IMR-90 (cell line): ENCODE measurements around the gene NHP2. TPM values are rescaled to one million over a fixed set of nuclear protein-coding genes. Genes with fewer than 3 reads are reported as not detected.
A peak's percentile ranks its signal among the peaks of the same experiment; 100 is the strongest.

Source experiments
- ATAC-seq: fragments of 200-7000 bp; cut with Tn5 transposase; 2 replicates; pipeline ENCODE4 v1.9.1; 2020; ENCODE audit warnings: low read depth, mild to moderate bottlenecking, moderate library complexity
- BruUV-seq: library from RNA; stranded (reverse); fragments of 400-500 nt; replicated peaks from 2 replicates; lab custom pipeline; 2021; lab: Mats Ljungman, UMichigan
- CTCF ChIA-PET: fragments of 300-600 bp; formaldehyde crosslinking; extraction: SDS; loops from one replicate; lab custom pipeline; 2021; ENCODE audit warnings: antibody characterized with exemption; lab: Yijun Ruan, JAX
- POLR2A ChIA-PET: fragments of 300-600 bp; sonication (Branson Sonifier 250); formaldehyde crosslinking; loops from one replicate; lab custom pipeline; 2022; ENCODE audit warnings: antibody characterized with exemption; ENCODE audit not compliant: unreplicated experiment; lab: Charles Lee
- DNase-seq: peaks from one replicate; pipeline ENCODE4 v3.0.0; 2013
- H2AFZ ChIP-seq: replicated peaks from 2 replicates; pipeline ENCODE3; 2013; ENCODE audit warnings: low read length, mild to moderate bottlenecking; ENCODE audit not compliant: poor library complexity
- H2AK5ac ChIP-seq: 2 replicates; pipeline ENCODE4 v1.6.1; 2013; ENCODE audit warnings: low read depth, low read length, inconsistent platforms
- H2AK9ac ChIP-seq: replicated peaks from 2 replicates; pipeline ENCODE3; 2013; ENCODE audit warnings: mild to moderate bottlenecking, low read depth, low read length, moderate library complexity; ENCODE audit not compliant: poor library complexity
- H2BK120ac ChIP-seq: 2 replicates; pipeline ENCODE4 v1.6.1; 2013; ENCODE audit warnings: low read depth, low read length, inconsistent platforms
- H2BK15ac ChIP-seq: 3 replicates; pipeline ENCODE4 v1.6.1; 2013; ENCODE audit warnings: low read depth, low read length, inconsistent platforms
- H2BK20ac ChIP-seq: 2 replicates; pipeline ENCODE4 v1.6.1; 2013; ENCODE audit warnings: low read depth, mild to moderate bottlenecking, inconsistent platforms, low read length, moderate library complexity
- H2BK5ac ChIP-seq: 2 replicates; pipeline ENCODE4 v1.6.1; 2013; ENCODE audit warnings: mild to moderate bottlenecking, low read depth, low read length, inconsistent platforms; ENCODE audit not compliant: poor library complexity, severe bottlenecking
- H3K14ac ChIP-seq: replicated peaks from 2 replicates; pipeline ENCODE4 v1.6.1; 2013; ENCODE audit warnings: low read depth, low read length, inconsistent platforms
- H3K18ac ChIP-seq: 2 replicates; pipeline ENCODE4 v1.6.1; 2013; ENCODE audit warnings: low read depth, low read length, control low read depth
- H3K23ac ChIP-seq: 2 replicates; pipeline ENCODE4 v1.6.1; 2013; ENCODE audit warnings: low read depth, low read length, inconsistent platforms
- H3K27ac ChIP-seq: 2 replicates; pipeline ENCODE4 v1.5.1; 2013; ENCODE audit warnings: mild to moderate bottlenecking, control low read depth, low read length; ENCODE audit not compliant: insufficient read depth
- H3K27me3 ChIP-seq: 2 replicates; pipeline ENCODE4 v1.6.1; 2013; ENCODE audit warnings: low read length; ENCODE audit not compliant: control insufficient read depth, insufficient read depth
- H3K36me3 ChIP-seq: 2 replicates; pipeline ENCODE4 v1.6.1; 2013; ENCODE audit warnings: low read length, mixed read lengths; ENCODE audit not compliant: control insufficient read depth, insufficient read depth
- H3K4ac ChIP-seq: 2 replicates; pipeline ENCODE4 v1.6.1; 2013; ENCODE audit warnings: low read depth, low read length, inconsistent platforms
- H3K4me1 ChIP-seq: 2 replicates; pipeline ENCODE4 v1.6.1; 2013; ENCODE audit warnings: low read length, mixed read lengths; ENCODE audit not compliant: control insufficient read depth, insufficient read depth
- H3K4me2 ChIP-seq: 2 replicates; pipeline ENCODE4 v1.6.1; 2013; ENCODE audit warnings: low read depth, mild to moderate bottlenecking, control low read depth, low read length, moderate library complexity
- H3K4me3 ChIP-seq: 2 replicates; pipeline ENCODE4 v1.5.1; 2013; ENCODE audit warnings: low read depth, mild to moderate bottlenecking, control low read depth, low read length, moderate library complexity; ENCODE audit not compliant: insufficient read depth
- H3K56ac ChIP-seq: 2 replicates; pipeline ENCODE4 v1.6.1; 2013; ENCODE audit warnings: low read length, inconsistent platforms; ENCODE audit not compliant: insufficient read depth; ENCODE audit errors: extremely low read depth
- H3K79me1 ChIP-seq, 2 experiments: 2 replicates each; pipeline ENCODE4 v1.6.1; 2013; ENCODE audit warnings: low read length in 2 of 2, inconsistent platforms in 1 of 2, low read depth in 1 of 2
- H3K9ac ChIP-seq: 2 replicates; pipeline ENCODE4 v1.6.1; 2013; ENCODE audit warnings: low read depth, low read length, control low read depth
- H3K9me1 ChIP-seq: 2 replicates; pipeline ENCODE4 v1.6.1; 2013; ENCODE audit warnings: low read length, inconsistent platforms; ENCODE audit not compliant: insufficient read depth
- H3K9me3 ChIP-seq: 2 replicates; pipeline ENCODE4 v1.6.1; 2013; ENCODE audit warnings: low read length; ENCODE audit not compliant: control insufficient read depth, insufficient read depth
- H4K20me1 ChIP-seq: 2 replicates; pipeline ENCODE4 v1.6.1; 2013; ENCODE audit warnings: low read length, inconsistent platforms; ENCODE audit not compliant: insufficient read depth
- H4K5ac ChIP-seq: 2 replicates; pipeline ENCODE4 v1.6.1; 2013; ENCODE audit warnings: mild to moderate bottlenecking, low read depth, low read length, control low read depth
- H4K8ac ChIP-seq, 2 experiments: 2 replicates each; pipeline ENCODE4 v1.6.1; 2013; ENCODE audit warnings: low read depth in 2 of 2, low read length in 2 of 2, control low read depth in 1 of 2, inconsistent platforms in 1 of 2
- H4K91ac ChIP-seq: 2 replicates; pipeline ENCODE4 v1.6.1; 2013; ENCODE audit warnings: low read depth, low read length, inconsistent platforms; ENCODE audit not compliant: insufficient read depth
- CEBPB ChIP-seq: IDR thresholded peaks from 2 replicates; pipeline ENCODE4 v1.6.1; 2012; ENCODE audit warnings: low read depth, low read length, improper control_type of control experiment
- FOS ChIP-seq: fragments of 150-350 bp; IDR thresholded peaks from 2 replicates; pipeline ENCODE4 v1.6.1; 2016; ENCODE audit warnings: low read depth, low read length
- MXI1 ChIP-seq: IDR thresholded peaks from 2 replicates; pipeline ENCODE4 v1.6.1; 2012; ENCODE audit warnings: low read depth, mild to moderate bottlenecking, low read length, moderate library complexity, borderline replicate concordance
- POLR2A ChIP-seq: IDR thresholded peaks from 2 replicates; pipeline ENCODE4 v1.6.1; 2012; ENCODE audit warnings: mild to moderate bottlenecking, low read depth, low read length
- WGBS, 2 experiments: methylation state at CpG; one replicate each; pipeline versions ENCODE4 v1.1.5 to v1.1.7; 2013; ENCODE audit warnings: missing lambda C conversion rate in 2 of 2; ENCODE audit not compliant: insufficient read length in 1 of 2; ENCODE audit errors: extremely low coverage in 2 of 2; 5-methylcytosine and 5-hydroxymethylcytosine counted together
- dilution Hi-C: fragments of 300-500 bp; cut with HindIII; formaldehyde crosslinking; loops from one replicate; pipeline ENCODE4 v1.14.3; 2018; ENCODE audit warnings: low sequenced_read_pairs; ENCODE audit not compliant: unreplicated experiment
- in situ Hi-C: fragments of 300-500 bp; cut with MboI; formaldehyde crosslinking; loops from 3 replicates; pipeline ENCODE4 v1.14.3; 2019; ENCODE audit warnings: low sequenced_read_pairs, inconsistent platforms, mixed read lengths
- intact Hi-C: fragments of 100-400 bp; cut with micrococcal nuclease; formaldehyde crosslinking; loops from 2 replicates; pipeline ENCODE4 v1.10.0; 2022
- polyA plus RNA-seq, 3 experiments: library from polyadenylated mRNA; depleted of rRNA; stranded (reverse); fragments of >200 nt; gene quantifications; 2 replicates each; pipeline ENCODE4 v1.2.3, GENCODE V29; 2012; ENCODE audit warnings: low replicate concordance in 1 of 3
- total RNA-seq: library from RNA; depleted of rRNA; stranded (reverse); fragments of >200 nt; gene quantifications from 2 replicates; pipeline ENCODE4 v1.2.3, GENCODE V29; 2012

The NHP2 gene
- total and polyA plus RNA-seq, 2 of the 4 experiments (the other 2 are of a cell fraction) = 180 to 278 TPM

GRCh38 chr5:178125253-178125906 is 28.3 kb downstream of the NHP2 start:
- CTCF ChIA-PET = no interaction called here
- DNase-seq = no peak

More at GRCh38 chr5:178125253-178125906, 28.3 kb downstream of the NHP2 start:
- Histone ChIP-seq H3K9ac (no peak overlapping the region), H3K27ac (no peak overlapping the region), H3K4ac (no peak overlapping the region), H3K36me3 (no peaks in the 10 kb centered on the region), H2BK15ac (no peak overlapping the region), H3K9me1 (no peaks in the 10 kb centered on the region), H3K4me3 (no peak overlapping the region), H3K9me3 (no peaks in the 10 kb centered on the region), H3K18ac (no peak overlapping the region), H2AK9ac (no peak overlapping the region), H3K79me1 (no peaks in the 10 kb centered on the region), H2BK120ac (no peak overlapping the region), H3K27me3 (peaks cover 5% of the 10 kb centered on the region), H3K4me1 (peaks cover 6% of the 10 kb centered on the region; the same call in 1 of the 2 replicates), H3K23ac (no peak overlapping the region), H4K91ac (no peak overlapping the region), H3K4me2 (no peak overlapping the region), H3K56ac (no peak overlapping the region), H2BK5ac (no peak overlapping the region), H4K20me1 (no peaks in the 10 kb centered on the region; the same call in 1 of the 2 replicates), H4K5ac (no peak overlapping the region), H4K8ac (no peak overlapping the region), H2AK5ac (no peak overlapping the region), H3K14ac (no peak overlapping the region), H2BK20ac (no peak overlapping the region), H2AFZ (peak overlapping the region; percentile 19)
- in situ Hi-C loops (no loop called here), intact Hi-C loops (no loop called here), dilution Hi-C loops (no loop called here)
- POLR2A ChIA-PET = no interaction called here
- WGBS, 2 experiments = no CpG with 5 or more reads among the region's 10 CpGs
- TF ChIP-seq MXI1 (no peak), CEBPB (no peak), FOS (no peak), POLR2A (no peak)
- no TSS peak for BruUV-seq
- ATAC-seq = no peak
